Heart left ventricle (tissue), 16 donors: ENCODE measurements around the gene REEP1. TPM values are rescaled to one million over a fixed set of nuclear protein-coding genes. Genes with fewer than 3 reads are reported as not detected.
A peak's percentile ranks its signal among the peaks of the same experiment; 100 is the strongest.

Experiments
- ATAC-seq, 4 donors: fragments of 200-7000 bp; cut with Tn5 transposase; one replicate each; pipeline ENCODE4 v1.9.1; 2020 to 2022; ENCODE audit warnings: moderate library complexity in 4 of 4, mild to moderate bottlenecking in 3 of 4, moderate number of reproducible peaks in 1 of 4
- DNase-seq, 5 donors: peaks; one replicate each; pipeline ENCODE4 v3.0.0-alpha.2; 2020
- H3K27ac ChIP-seq, 12 donors: fragments of 200-600 bp; sonication (generic) in 4 of 12; one replicate each; pipeline versions ENCODE4 v1.5.0 to v1.8.0; 2016 to 2022; ENCODE audit warnings: mild to moderate bottlenecking in 2 of 12
- H3K27me3 ChIP-seq, 9 donors: fragments of 200-600 bp; sonication (generic) in 2 of 9; one replicate each; pipeline versions ENCODE4 v1.5.1 to v1.8.0; 2016 to 2022; ENCODE audit warnings: mild to moderate bottlenecking in 3 of 9
- H3K36me3 ChIP-seq, 9 donors: fragments of 200-600 bp; sonication (generic) in 2 of 9; one replicate each; pipeline versions ENCODE4 v1.5.0 to v1.8.0; 2018 to 2022; ENCODE audit warnings: mild to moderate bottlenecking in 2 of 9
- H3K4me1 ChIP-seq, 12 donors: fragments of 200-600 bp; sonication (generic) in 4 of 12; one replicate each; pipeline versions ENCODE4 v1.5.0 to v1.8.0; 2016 to 2022; ENCODE audit warnings: mild to moderate bottlenecking in 3 of 12
- H3K4me3 ChIP-seq, 12 donors: fragments of 200-600 bp; sonication (generic) in 4 of 12; one replicate each; pipeline versions ENCODE4 v1.5.0 to v1.8.0; 2017 to 2022; ENCODE audit warnings: mild to moderate bottlenecking in 9 of 12, moderate library complexity in 4 of 12
- H3K9me3 ChIP-seq, 12 donors: fragments of 200-600 bp; sonication (generic) in 4 of 12; one replicate each; pipeline versions ENCODE4 v1.5.0 to v1.8.0; 2016 to 2022; ENCODE audit warnings: mild to moderate bottlenecking in 1 of 12
- POLR2A ChIP-seq, 2 donors: fragments of 450-650 bp; IDR thresholded peaks; one replicate each; pipeline ENCODE4 v1.6.1; 2017; ENCODE audit warnings: antibody characterized with exemption in 2 of 2, mild to moderate bottlenecking in 2 of 2, moderate library complexity in 2 of 2
- WGBS, 4 donors: extraction: QIAGEN DNeasy Blood & Tissue Kit in 2 of 4; methylation state at CpG; one replicate each; pipeline versions ENCODE4 v1.1.5 to v1.1.7; 2013 to 2018; 5-methylcytosine and 5-hydroxymethylcytosine counted together
- intact Hi-C, 10 donors: fragments of 100-400 bp; cut with DNase I; formaldehyde crosslinking; loops; one replicate each; pipeline versions ENCODE4 v1.11.1 to v1.14.2; 2022
- polyA plus RNA-seq, 2 donors: library from polyadenylated mRNA; stranded (reverse); fragments of 200-250 nt; gene quantifications; one replicate each; pipeline ENCODE4 v1.2.3, GENCODE V29; 2013
- total RNA-seq, 9 donors: library from RNA; depleted of rRNA in 2 of 9; stranded (reverse); fragments of >200 nt in 2 of 9; fragmentation: NEBNext Ultra II Directional in 3 of 9; extraction: Animal tissue kit (Norgen Biotek cat#: 25700) in 3 of 9; gene quantifications; one replicate each; pipeline versions ENCODE4 v1.1.0 to v1.2.4, GENCODE V29; 2016 to 2023
- TF ChIP-seq, protein P1 (sequence below), 12 donors: fragments of 200-600 bp; sonication (generic) in 4 of 12; IDR thresholded peaks; one replicate each; pipeline versions ENCODE4 v1.5.0 to v1.8.0; 2018 to 2022; ENCODE audit warnings: antibody characterized with exemption in 12 of 12, mild to moderate bottlenecking in 5 of 12
- donor health status: ischemic (EF 13 %, LVEDD 7.1; RV severe dilation, severe dysfunction).
- donor health status: healthy with polysubstance abuse.
- donor health status: DM: no; HTN: yes; CAD: no.
- donor health status: DM: no; HTN: no; CAD: no.
- donor health status: ischemic (EF 25% LVEDD 6.9; RV normal size, moderate dysfunction).
- donor health status: ischemic (EF 25% LVEDD 5.7; RV mildly dilated, moderate dysfunction).
- donor health status: healthy.
- donor health status: DM: yes; HTN: yes; CAD: no.
- donor health status: ischemic (EF 35%, LVEDD 5.7; RV mildly dilated, moderate dysfunction).
- donor health status: nonischemic (EF 11% LVEDD 7.7; RV severe dilation, severe dysfunction).
- donor health status: DM: yes; HTN: yes; CAD: no.
- donor health status: PGD.
- donor health status: ischemic (EF 29% LVEDD 5.4; RV normal size, mild dysfunction).
- donor health status: nonischemic (EF 23%, LVEDD 6.1; RV moderate dilation, normal function).

Gene REEP1
- total and polyA plus RNA-seq, 11 donors = 13.6 to 43.4 (median 27.6) TPM

DNA sequence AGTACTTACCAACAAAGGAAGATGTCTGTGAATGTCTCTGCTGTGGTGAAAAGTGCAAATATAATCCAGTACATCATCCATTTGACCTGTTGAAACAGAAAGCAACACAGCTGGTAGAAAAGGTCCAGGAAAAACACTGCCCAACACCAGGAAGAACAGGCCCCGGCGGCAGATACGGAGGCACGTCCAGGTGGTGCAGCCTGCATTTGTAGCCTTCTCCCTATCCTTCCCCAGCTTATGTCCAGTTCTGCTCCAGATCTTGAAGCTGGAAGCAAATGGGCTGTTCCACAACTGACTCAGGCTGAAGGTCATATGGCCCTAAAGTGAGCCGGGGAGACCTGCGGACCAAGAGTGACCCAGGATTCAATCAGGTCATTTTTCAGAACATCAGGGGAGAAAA, 73.5 kb downstream of the REEP1 start:
- no peak for TF ChIP-seq POLR2A (IDR thresholded peaks at IDR 0.05)
- TF ChIP-seq, protein P1, sequence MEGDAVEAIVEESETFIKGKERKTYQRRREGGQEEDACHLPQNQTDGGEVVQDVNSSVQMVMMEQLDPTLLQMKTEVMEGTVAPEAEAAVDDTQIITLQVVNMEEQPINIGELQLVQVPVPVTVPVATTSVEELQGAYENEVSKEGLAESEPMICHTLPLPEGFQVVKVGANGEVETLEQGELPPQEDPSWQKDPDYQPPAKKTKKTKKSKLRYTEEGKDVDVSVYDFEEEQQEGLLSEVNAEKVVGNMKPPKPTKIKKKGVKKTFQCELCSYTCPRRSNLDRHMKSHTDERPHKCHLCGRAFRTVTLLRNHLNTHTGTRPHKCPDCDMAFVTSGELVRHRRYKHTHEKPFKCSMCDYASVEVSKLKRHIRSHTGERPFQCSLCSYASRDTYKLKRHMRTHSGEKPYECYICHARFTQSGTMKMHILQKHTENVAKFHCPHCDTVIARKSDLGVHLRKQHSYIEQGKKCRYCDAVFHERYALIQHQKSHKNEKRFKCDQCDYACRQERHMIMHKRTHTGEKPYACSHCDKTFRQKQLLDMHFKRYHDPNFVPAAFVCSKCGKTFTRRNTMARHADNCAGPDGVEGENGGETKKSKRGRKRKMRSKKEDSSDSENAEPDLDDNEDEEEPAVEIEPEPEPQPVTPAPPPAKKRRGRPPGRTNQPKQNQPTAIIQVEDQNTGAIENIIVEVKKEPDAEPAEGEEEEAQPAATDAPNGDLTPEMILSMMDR (IDR thresholded peaks at IDR 0.05) = no peak
- intact Hi-C loops = no loop called here

DNA sequence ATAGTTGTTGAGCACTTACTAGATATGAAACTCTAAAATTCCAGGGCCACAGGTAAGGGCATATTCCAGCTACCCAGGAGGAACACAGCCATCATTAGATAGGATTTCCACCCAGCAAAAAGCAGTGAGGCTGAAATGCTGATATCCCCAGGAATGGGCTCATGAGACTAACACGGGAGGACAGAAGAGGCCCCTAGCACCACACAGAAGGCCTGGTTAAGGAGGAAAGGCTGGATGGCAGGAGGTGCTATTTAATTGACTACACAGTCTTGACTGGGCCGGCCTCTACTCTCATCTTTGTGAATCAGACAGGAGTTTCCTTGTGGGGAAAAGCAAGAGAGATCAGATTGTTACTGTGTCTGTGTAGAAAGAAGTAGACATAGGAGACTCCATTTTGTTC, 76.4 kb downstream of the REEP1 start:
- intact Hi-C loops = no loop called here
- Histone ChIP-seq H3K4me1 (peaks cover 0 to 6% (median 0%) of the 10 kb centered on the region in 12 donors), H3K9me3 (no peaks in the 10 kb centered on the region), H3K36me3 (peaks cover 0 to 3% (median 0%) of the 10 kb centered on the region in 9 donors), H3K27ac (no peak overlapping the region), H3K4me3 (no peak overlapping the region), H3K27me3 (no peaks in the 10 kb centered on the region)
- ATAC-seq (no peak), DNase-seq (no peak)
- WGBS, 4 donors = 88 to 98% (median 95%) methylated on average over 2 of the region's 2 CpGs
- TF ChIP-seq POLR2A (IDR thresholded peaks at IDR 0.05) = no peak
- TF ChIP-seq, protein P1 (IDR thresholded peaks at IDR 0.05) = no peak

More for the DNA sequence above, 73.5 kb downstream of the REEP1 start:
- Histone ChIP-seq H3K36me3 (peaks cover 0 to 3% (median 0%) of the 10 kb centered on the region in 9 donors), H3K27me3 (no peaks in the 10 kb centered on the region), H3K4me3 (no peak overlapping the region), H3K27ac (no peak overlapping the region), H3K4me1 (no peaks in the 10 kb centered on the region), H3K9me3 (no peaks in the 10 kb centered on the region)
- ATAC-seq (no peak), DNase-seq (no peak)
- WGBS, 4 donors = 86 to 96% (median 95%) methylated on average over 6 of the region's 6 CpGs

DNA sequence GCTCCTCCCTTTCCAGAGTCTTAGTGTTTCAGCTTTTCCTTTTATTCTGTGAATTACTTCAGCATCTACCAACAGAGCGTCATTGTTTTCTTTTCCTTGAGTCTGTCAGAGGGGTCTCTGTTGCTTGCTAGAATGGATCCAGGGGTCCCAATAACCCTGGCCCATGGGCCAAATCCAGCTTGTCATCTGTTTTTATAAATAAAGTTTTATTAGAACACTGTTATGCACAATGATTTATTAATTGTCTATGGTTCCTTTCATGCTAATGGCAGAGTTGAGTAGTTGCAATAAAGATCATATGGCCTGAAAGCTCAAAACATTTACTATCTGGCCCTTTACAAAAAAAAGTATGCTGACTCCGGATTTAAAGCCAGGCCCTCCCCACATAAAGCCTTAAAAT, 79.3 kb downstream of the REEP1 start:
- Histone ChIP-seq H3K27ac (no peak overlapping the region), H3K27me3 (no peaks in the 10 kb centered on the region), H3K4me3 (no peak overlapping the region), H3K9me3 (no peaks in the 10 kb centered on the region), H3K36me3 (peaks cover 0 to 3% (median 0%) of the 10 kb centered on the region in 9 donors), H3K4me1 (peaks cover 0 to 35% (median 15%) of the 10 kb centered on the region in 12 donors)
- intact Hi-C loops = no loop called here
- DNase-seq (no peak), ATAC-seq (no peak)
- TF ChIP-seq POLR2A (IDR thresholded peaks at IDR 0.05) = no peak
- TF ChIP-seq, protein P1 (IDR thresholded peaks at IDR 0.05) = no peak
- WGBS, 4 donors = 95 to 98% (median 96%) methylated on average over 2 of the region's 2 CpGs

DNA sequence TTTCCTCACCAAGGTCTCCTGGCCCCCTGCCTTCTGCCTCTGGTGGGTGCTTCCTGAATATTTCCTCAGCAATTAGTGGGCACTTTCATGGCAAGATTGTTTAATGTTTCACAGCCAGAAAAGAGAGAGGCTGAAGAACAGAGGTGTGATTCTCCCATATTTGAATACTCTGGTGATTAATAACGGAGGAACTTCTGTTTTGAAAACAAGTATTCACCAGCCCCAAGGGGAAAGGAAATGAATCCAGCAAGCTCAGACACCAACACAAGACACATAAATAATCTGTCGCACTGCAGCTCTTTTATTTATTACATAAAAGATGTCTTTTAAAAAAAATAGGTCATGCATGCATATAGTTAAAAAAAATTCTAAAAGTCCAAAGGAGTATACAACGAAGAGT, 80.4 kb downstream of the REEP1 start:
- no peaks in the 10 kb centered on the region for H3K9me3 ChIP-seq
- H3K27ac ChIP-seq = peak overlapping the region in 1 of 12 donors; percentile 82
- no peaks in the 10 kb centered on the region for H3K27me3 ChIP-seq
- no peak overlapping the region for H3K4me3 ChIP-seq
- intact Hi-C loops = no loop called here
- peaks cover 0 to 46% (median 18%) of the 10 kb centered on the region in 12 donors for H3K4me1 ChIP-seq
- H3K36me3 ChIP-seq = no peaks in the 10 kb centered on the region
- 62 to 88% (median 68%) methylated on average over 3 of the region's 3 CpGs for WGBS, 4 donors
- ATAC-seq (no peak), DNase-seq (no peak)
- no peak for TF ChIP-seq POLR2A (IDR thresholded peaks at IDR 0.05)
- TF ChIP-seq, protein P1 (IDR thresholded peaks at IDR 0.05) = no peak
